Trophoblast cell (in vitro differentiated cells and primary cell): ENCODE results near the gene KTN1.
A peak's percentile ranks its signal among the peaks of the same experiment; 100 is the strongest.

Source experiments
- DNase-seq, 2 donors: peaks; one replicate each; pipeline ENCODE4 v3.0.0-alpha.2; 2016
- H2AFZ ChIP-seq: 2 replicates; pipeline ENCODE4 v1.6.1; 2013; ENCODE audit warnings: low read length, moderate library complexity, mild to moderate bottlenecking; ENCODE audit not compliant: insufficient read depth, poor library complexity
- H2AK5ac ChIP-seq: 2 replicates; pipeline ENCODE4 v1.6.1; 2013; ENCODE audit warnings: mild to moderate bottlenecking, low read length
- H2BK120ac ChIP-seq: 2 replicates; pipeline ENCODE4 v1.6.1; 2013; ENCODE audit warnings: low read length, mild to moderate bottlenecking, moderate library complexity; ENCODE audit not compliant: insufficient read depth, poor library complexity
- H2BK12ac ChIP-seq: 2 replicates; pipeline ENCODE4 v1.6.1; 2013; ENCODE audit warnings: mild to moderate bottlenecking, low read length, moderate library complexity
- H2BK5ac ChIP-seq: 2 replicates; pipeline ENCODE4 v1.6.1; 2013; ENCODE audit warnings: low read length, low read depth, moderate library complexity, mild to moderate bottlenecking; ENCODE audit not compliant: poor library complexity
- H3K14ac ChIP-seq: 2 replicates; pipeline ENCODE4 v1.6.1; 2013; ENCODE audit warnings: mild to moderate bottlenecking, low read length
- H3K18ac ChIP-seq: 2 replicates; pipeline ENCODE4 v1.6.1; 2013; ENCODE audit warnings: mild to moderate bottlenecking, low read length
- H3K23ac ChIP-seq: 2 replicates; pipeline ENCODE4 v1.6.1; 2013; ENCODE audit warnings: low read length
- H3K27ac ChIP-seq: 2 replicates; pipeline ENCODE4 v1.5.1; 2013; ENCODE audit warnings: low read depth, mild to moderate bottlenecking, inconsistent platforms, low read length, moderate library complexity
- H3K27me3 ChIP-seq: 2 replicates; pipeline ENCODE4 v1.6.1; 2013; ENCODE audit warnings: inconsistent platforms, mild to moderate bottlenecking, low read length, moderate library complexity; ENCODE audit not compliant: insufficient read depth
- H3K36me3 ChIP-seq, 2 experiments: 1 replicate in 1 of 2; 2 replicates in 1 of 2; pipeline ENCODE4 v1.6.1; 2013; ENCODE audit warnings: low read length in 2 of 2, mild to moderate bottlenecking in 2 of 2, moderate library complexity in 1 of 2; ENCODE audit not compliant: insufficient read depth in 2 of 2, control insufficient read depth in 1 of 2
- H3K4ac ChIP-seq: 2 replicates; pipeline ENCODE4 v1.6.1; 2013; ENCODE audit warnings: low read depth, mild to moderate bottlenecking, low read length, moderate library complexity
- H3K4me1 ChIP-seq, 2 experiments: 1 replicate in 1 of 2; 2 replicates in 1 of 2; pipeline ENCODE4 v1.6.1; 2013; ENCODE audit warnings: low read length in 2 of 2, mild to moderate bottlenecking in 2 of 2, moderate library complexity in 1 of 2; ENCODE audit not compliant: insufficient read depth in 2 of 2, control insufficient read depth in 1 of 2
- H3K4me2 ChIP-seq: 2 replicates; pipeline ENCODE4 v1.6.1; 2013; ENCODE audit warnings: inconsistent platforms, mild to moderate bottlenecking, low read length, moderate library complexity
- H3K4me3 ChIP-seq: 2 replicates; pipeline ENCODE4 v1.5.1; 2013; ENCODE audit warnings: mild to moderate bottlenecking, low read depth, low read length, inconsistent platforms
- H3K79me1 ChIP-seq: one replicate; pipeline ENCODE4 v1.6.1; 2013; ENCODE audit warnings: low read length
- H3K79me2 ChIP-seq: 2 replicates; pipeline ENCODE4 v1.6.1; 2013; ENCODE audit warnings: low read length, mild to moderate bottlenecking; ENCODE audit not compliant: control insufficient read depth, insufficient read depth, poor library complexity
- H3K9ac ChIP-seq: 2 replicates; pipeline ENCODE4 v1.6.1; 2013; ENCODE audit warnings: mild to moderate bottlenecking, low read length
- H3K9me3 ChIP-seq: 2 replicates; pipeline ENCODE4 v1.6.1; 2013; ENCODE audit warnings: low read depth, mild to moderate bottlenecking, control low read depth, inconsistent platforms, low read length; ENCODE audit not compliant: insufficient read depth
- H4K12ac ChIP-seq: 2 replicates; pipeline ENCODE4 v1.6.1; 2013; ENCODE audit warnings: low read depth, mild to moderate bottlenecking, low read length, moderate library complexity
- H4K8ac ChIP-seq: 2 replicates; pipeline ENCODE4 v1.6.1; 2013; ENCODE audit warnings: low read depth, mild to moderate bottlenecking, low read length, moderate library complexity
- H4K91ac ChIP-seq: one replicate; pipeline ENCODE4 v1.6.1; 2013; ENCODE audit warnings: low read depth, mild to moderate bottlenecking, low read length, moderate library complexity
- WGBS: extraction: QIAGEN DNeasy Blood & Tissue Kit; methylation state at CpG from one replicate; pipeline ENCODE4 v1.1.7; 2013; ENCODE audit warnings: missing lambda C conversion rate; ENCODE audit not compliant: insufficient read length, insufficient coverage; ENCODE audit errors: extremely low coverage; 5-methylcytosine and 5-hydroxymethylcytosine counted together

Gene KTN1

DNA sequence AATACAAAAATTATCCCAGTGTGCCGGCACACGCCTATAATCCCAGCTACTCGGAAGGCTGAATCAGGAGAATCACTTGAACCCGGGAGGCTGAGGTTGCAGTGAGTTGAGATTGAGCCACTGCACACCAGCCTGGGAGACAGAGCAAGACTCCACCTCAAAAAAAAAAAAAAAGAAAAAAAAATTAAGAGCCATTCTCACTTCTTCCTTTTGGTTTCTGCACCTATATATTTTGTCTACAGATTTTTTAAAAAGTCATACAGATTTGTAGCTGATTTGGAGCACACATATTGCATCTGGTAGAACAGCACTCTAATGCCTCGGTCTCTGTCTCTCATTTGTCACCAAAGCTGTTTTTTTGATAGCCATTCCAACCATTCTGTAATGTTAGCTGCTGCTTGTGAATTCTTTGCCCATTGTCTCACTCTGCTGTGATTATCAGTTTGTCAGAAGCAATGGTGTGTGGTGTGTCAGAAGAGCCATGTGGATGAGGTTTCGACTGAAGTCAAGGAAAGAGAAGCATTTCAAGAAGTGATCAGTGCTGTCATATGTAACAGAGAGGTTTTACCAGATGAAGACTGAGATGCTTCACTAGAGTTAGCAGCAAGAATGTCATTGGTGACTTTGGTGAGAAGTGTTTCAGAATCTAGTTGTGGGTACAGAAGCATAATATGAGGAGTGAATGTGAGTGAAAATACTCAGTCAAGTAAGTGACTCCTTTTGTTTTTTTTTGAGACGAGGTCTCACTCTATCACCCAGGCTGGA, 8.7 kb upstream of the KTN1 start:
- no peak overlapping the region for H3K23ac ChIP-seq
- no CpG with 5 or more reads among the region's 7 CpGs for WGBS

DNA sequence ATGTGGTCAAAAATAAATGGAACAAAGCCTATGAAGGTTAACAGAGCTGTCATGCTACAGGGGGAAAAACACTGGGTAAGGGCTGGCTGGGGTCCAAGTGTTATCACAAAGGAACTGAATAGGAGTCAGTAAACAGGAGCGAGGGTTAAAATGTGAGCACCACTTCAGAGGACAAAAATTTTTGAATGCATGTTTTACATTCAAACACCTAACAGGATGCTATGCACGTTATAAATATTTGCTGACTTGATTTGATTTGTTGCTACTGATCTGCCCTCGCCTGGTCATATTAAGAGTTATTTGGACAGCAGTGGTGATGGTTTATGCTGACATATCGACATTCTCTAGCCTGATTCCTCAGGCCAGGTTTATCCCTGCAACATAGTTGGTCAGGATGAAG, 7.4 kb upstream of the KTN1 start:
- H3K4ac ChIP-seq: no peak overlapping the region
- no peak overlapping the region for H4K91ac ChIP-seq
- no peak overlapping the region for H4K8ac ChIP-seq
- no peak overlapping the region for H3K27ac ChIP-seq
- no peak for DNase-seq
- no peaks in the 10 kb centered on the region for H3K79me2 ChIP-seq
- no peak overlapping the region for H3K23ac ChIP-seq
- H2AFZ ChIP-seq: no peak overlapping the region
- H3K36me3 ChIP-seq: no peaks in the 10 kb centered on the region
- H3K9me3 ChIP-seq: no peaks in the 10 kb centered on the region
- H2AK5ac ChIP-seq: no peak overlapping the region
- no peak overlapping the region for H3K4me2 ChIP-seq
- H2BK12ac ChIP-seq: no peak overlapping the region
- H2BK5ac ChIP-seq: no peak overlapping the region
- no peaks in the 10 kb centered on the region for H3K79me1 ChIP-seq
- H3K4me3 ChIP-seq: no peak overlapping the region
- no CpG with 5 or more reads among the region's 4 CpGs for WGBS
- no peak overlapping the region for H2BK120ac ChIP-seq
- no peaks in the 10 kb centered on the region for H3K27me3 ChIP-seq
- H3K14ac ChIP-seq: no peak overlapping the region
- peaks cover 0 to 1% of the 10 kb centered on the region in 2 experiments for H3K4me1 ChIP-seq
- no peak overlapping the region for H4K12ac ChIP-seq
- no peak overlapping the region for H3K18ac ChIP-seq
- H3K9ac ChIP-seq: no peak overlapping the region

More for the DNA sequence above, 8.7 kb upstream of the KTN1 start:
- no peak overlapping the region for H3K4me3 ChIP-seq
- H2AFZ ChIP-seq: no peak overlapping the region
- H2BK120ac ChIP-seq: no peak overlapping the region
- no peak overlapping the region for H4K12ac ChIP-seq
- H4K91ac ChIP-seq: no peak overlapping the region
- peaks cover 0 to 1% of the 10 kb centered on the region in 2 experiments for H3K4me1 ChIP-seq
- H2AK5ac ChIP-seq: no peak overlapping the region
- no peak overlapping the region for H3K9ac ChIP-seq
- no peak overlapping the region for H2BK12ac ChIP-seq
- no peak overlapping the region for H2BK5ac ChIP-seq
- no peaks in the 10 kb centered on the region for H3K79me1 ChIP-seq
- no peak overlapping the region for H3K27ac ChIP-seq
- DNase-seq: peak in 1 of 2 donors; percentile 31
- H4K8ac ChIP-seq: no peak overlapping the region
- no peaks in the 10 kb centered on the region for H3K27me3 ChIP-seq
- no peaks in the 10 kb centered on the region for H3K36me3 ChIP-seq
- H3K79me2 ChIP-seq: no peaks in the 10 kb centered on the region
- H3K9me3 ChIP-seq: no peaks in the 10 kb centered on the region
- H3K4ac ChIP-seq: no peak overlapping the region
- H3K14ac ChIP-seq: no peak overlapping the region
- no peak overlapping the region for H3K18ac ChIP-seq
- no peak overlapping the region for H3K4me2 ChIP-seq

DNA sequence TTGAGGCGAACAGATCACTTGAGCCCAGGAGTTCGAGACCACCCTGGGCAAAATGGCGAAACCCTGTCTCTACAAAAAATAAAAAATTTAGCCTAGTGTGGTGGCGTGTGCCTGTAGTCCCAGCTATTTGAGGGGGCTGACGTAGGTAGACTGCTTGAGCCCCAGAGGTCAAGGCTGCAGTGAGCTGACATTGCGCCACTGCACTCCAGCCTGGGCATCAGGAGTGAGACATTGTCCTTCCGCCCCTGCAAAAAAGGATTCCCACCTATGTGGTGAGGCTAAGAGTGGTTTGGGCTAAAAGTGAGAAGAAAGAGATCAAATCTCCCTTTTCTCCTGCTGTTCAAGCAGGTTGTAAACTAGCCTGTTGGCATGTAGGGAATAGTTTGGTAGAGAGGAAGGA, 5.0 kb upstream of the KTN1 start:
- Histone ChIP-seq H3K27me3 (no peaks in the 10 kb centered on the region), H3K18ac (peak overlapping the region; percentile 40), H2AK5ac (no peak overlapping the region), H2BK5ac (no peak overlapping the region), H3K4me2 (no peak overlapping the region), H3K4me1 (peaks cover 0 to 3% of the 10 kb centered on the region in 2 experiments), H4K12ac (no peak overlapping the region), H4K91ac (no peak overlapping the region), H3K9me3 (no peaks in the 10 kb centered on the region), H3K4me3 (no peak overlapping the region), H3K4ac (no peak overlapping the region), H2BK120ac (no peak overlapping the region), H3K9ac (no peak overlapping the region), H3K36me3 (no peaks in the 10 kb centered on the region), H2BK12ac (no peak overlapping the region), H3K79me2 (peaks cover 7% of the 10 kb centered on the region), H3K23ac (no peak overlapping the region), H2AFZ (no peak overlapping the region), H3K79me1 (peaks cover 11% of the 10 kb centered on the region), H3K14ac (no peak overlapping the region), H4K8ac (no peak overlapping the region), H3K27ac (no peak overlapping the region)
- no CpG with 5 or more reads among the region's 7 CpGs for WGBS
- DNase-seq: no peak

DNA sequence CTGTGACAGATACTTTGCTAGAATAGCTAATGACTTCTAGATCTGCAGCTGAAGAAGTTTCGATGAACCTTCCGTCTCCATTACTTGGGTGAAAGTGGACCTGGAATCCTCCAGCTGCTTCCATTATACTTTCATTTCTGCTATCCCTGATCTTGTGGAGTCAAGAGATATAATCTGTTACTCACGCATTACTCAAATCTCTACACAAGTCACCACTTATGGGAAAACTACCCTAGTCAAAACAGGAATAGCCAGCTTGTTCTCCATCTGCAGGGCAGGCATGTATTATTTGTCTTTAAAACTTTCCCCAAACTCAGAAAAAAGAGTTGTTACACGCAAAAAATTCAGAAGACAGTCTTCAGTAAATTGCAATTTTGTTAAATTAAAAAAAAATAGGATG, 2.8 kb upstream of the KTN1 start:
- no peak overlapping the region for H2BK120ac ChIP-seq
- no peak overlapping the region for H4K8ac ChIP-seq
- no peak overlapping the region for H3K18ac ChIP-seq
- H3K4me3 ChIP-seq: no peak overlapping the region
- H4K91ac ChIP-seq: no peak overlapping the region
- no peak overlapping the region for H3K4me2 ChIP-seq
- H3K23ac ChIP-seq: no peak overlapping the region
- peaks cover 0 to 5% of the 10 kb centered on the region in 2 experiments for H3K4me1 ChIP-seq
- WGBS: no CpG with 5 or more reads among the region's 4 CpGs
- no peak overlapping the region for H3K27ac ChIP-seq
- H3K27me3 ChIP-seq: no peaks in the 10 kb centered on the region
- peaks cover 21% of the 10 kb centered on the region for H3K79me1 ChIP-seq
- H2BK12ac ChIP-seq: no peak overlapping the region
- no peaks in the 10 kb centered on the region for H3K36me3 ChIP-seq
- peak; percentile 42 to 82 for DNase-seq
- no peak overlapping the region for H2AFZ ChIP-seq
- H4K12ac ChIP-seq: no peak overlapping the region
- H3K79me2 ChIP-seq: peaks cover 21% of the 10 kb centered on the region
- no peak overlapping the region for H2AK5ac ChIP-seq
- no peak overlapping the region for H3K14ac ChIP-seq
- H3K9me3 ChIP-seq: no peaks in the 10 kb centered on the region
- H3K9ac ChIP-seq: no peak overlapping the region
- no peak overlapping the region for H2BK5ac ChIP-seq
- no peak overlapping the region for H3K4ac ChIP-seq
